SK-N-SH (cell line): Measurements from ENCODE around the gene CHERP. TPM values are rescaled to one million over a fixed set of nuclear protein-coding genes. Genes with fewer than 3 reads are reported as not detected.

ENCODE experiments used
- CTCF ChIA-PET: fragments of 300-600, 350-600 bp; formaldehyde crosslinking; extraction: SDS; loops from one replicate; lab custom pipeline; 2021; lab: Yijun Ruan, JAX
- POLR2A ChIA-PET: fragments of 350-600 bp; sonication (Branson Sonifier 250); formaldehyde crosslinking; extraction: SDS; loops from one replicate; lab custom pipeline; 2020; ENCODE audit warnings: antibody characterized with exemption, inconsistent platforms; lab: Yijun Ruan, JAX
- DNase-seq: peaks from one replicate; pipeline ENCODE4 v3.0.0; 2012
- H2AFZ ChIP-seq: fragments of 200-600 bp; sonication (generic); 2 replicates; pipeline ENCODE4 v1.8.1; 2016; ENCODE audit warnings: antibody characterized with exemption, mild to moderate bottlenecking, low read depth
- H3F3A ChIP-seq: fragments of 200-600 bp; sonication (generic); replicated peaks from 2 replicates; pipeline ENCODE3; 2016; ENCODE audit warnings: antibody characterized with exemption, mild to moderate bottlenecking; ENCODE audit not compliant: insufficient read depth
- H3K27ac ChIP-seq, 2 experiments: fragments of 200-500 bp in 1 of 2; fragments of 200-600 bp in 1 of 2; sonication (Bioruptor generic) in 1 of 2; sonication (generic), shearing (Covaris generic) in 1 of 2; 2 replicates each; pipeline versions ENCODE4 v1.5.1 to v1.6.1; 2014 to 2016; ENCODE audit warnings: low read depth in 2 of 2, inconsistent platforms in 1 of 2, low read length in 1 of 2, mild to moderate bottlenecking in 1 of 2, mixed read lengths in 1 of 2
- H3K27me3 ChIP-seq: fragments of 200-600 bp; sonication (generic), shearing (Covaris generic); 2 replicates; pipeline ENCODE4 v1.6.1; 2016; ENCODE audit warnings: mixed run types; ENCODE audit not compliant: insufficient read depth
- H3K36me3 ChIP-seq, 2 experiments: fragments of 200-500 bp in 1 of 2; fragments of 200-600 bp in 1 of 2; sonication (Bioruptor generic) in 1 of 2; sonication (generic) in 1 of 2; replicated peaks in 1 of 2; 2 replicates each; pipeline versions ENCODE3 to v1.5.1; 2014 to 2016; ENCODE audit warnings: low read length in 1 of 2, mild to moderate bottlenecking in 1 of 2; ENCODE audit not compliant: insufficient read depth in 2 of 2, control insufficient read depth in 1 of 2
- H3K4me1 ChIP-seq, 2 experiments: fragments of 200-500 bp in 1 of 2; fragments of 200-600 bp in 1 of 2; sonication (Bioruptor generic) in 1 of 2; sonication (generic), shearing (Covaris generic) in 1 of 2; 2 replicates each; pipeline versions ENCODE4 v1.5.1 to v1.6.1; 2014 to 2016; ENCODE audit warnings: low read depth in 1 of 2, low read length in 1 of 2, mixed run types in 1 of 2; ENCODE audit not compliant: insufficient read depth in 2 of 2, control insufficient read depth in 1 of 2
- H3K4me2 ChIP-seq: fragments of 200-600 bp; sonication (generic), shearing (Covaris generic); 2 replicates; pipeline ENCODE4 v1.6.1; 2017; ENCODE audit warnings: mixed run types
- H3K4me3 ChIP-seq, 2 experiments: fragments of 200-500 bp in 1 of 2; fragments of 200-600 bp in 1 of 2; sonication (Bioruptor generic) in 1 of 2; sonication (generic), shearing (Covaris generic) in 1 of 2; 2 replicates each; pipeline versions ENCODE4 v1.5.1 to v1.8.1; 2014 to 2016; ENCODE audit warnings: low read depth in 2 of 2, inconsistent platforms in 1 of 2, low read length in 1 of 2, mild to moderate bottlenecking in 1 of 2, mixed read lengths in 1 of 2, moderate library complexity in 1 of 2
- H3K79me2 ChIP-seq: fragments of 200-600 bp; sonication (generic); 2 replicates; pipeline ENCODE4 v1.8.1; 2017; ENCODE audit warnings: mild to moderate bottlenecking; ENCODE audit not compliant: insufficient read depth
- H3K9ac ChIP-seq: fragments of 200-600 bp; sonication (generic); 2 replicates; pipeline ENCODE4 v1.6.1; 2017; ENCODE audit warnings: mixed run types
- H3K9me2 ChIP-seq: fragments of 200-600 bp; sonication (generic); 2 replicates; pipeline ENCODE4 v1.6.1; 2017; ENCODE audit warnings: mixed run types
- H3K9me3 ChIP-seq: fragments of 200-600 bp; sonication (generic); 2 replicates; pipeline ENCODE4 v1.6.1; 2017; ENCODE audit warnings: mixed run types, mild to moderate bottlenecking, moderate library complexity
- H4K20me1 ChIP-seq: fragments of 200-600 bp; sonication (generic); 2 replicates; pipeline ENCODE4 v1.6.1; 2017; ENCODE audit warnings: mild to moderate bottlenecking, mixed run types; ENCODE audit not compliant: insufficient read depth
- CTCF ChIP-seq: fragments of 200-600 bp; sonication (generic); IDR thresholded peaks from 2 replicates; pipeline ENCODE4 v1.6.1; 2017; ENCODE audit warnings: antibody characterized with exemption, mild to moderate bottlenecking, moderate library complexity
- ELF1 ChIP-seq: IDR thresholded peaks from 2 replicates; pipeline ENCODE4 v1.4.0; 2012
- EP300 ChIP-seq, 2 experiments: IDR thresholded peaks; 2 replicates each; pipeline versions ENCODE4 v1.4.0 to v1.6.1; 2012; ENCODE audit warnings: borderline replicate concordance in 1 of 2, low read depth in 1 of 2, low read length in 1 of 2
- EZH2phosphoT487 ChIP-seq: fragments of 200-600 bp; sonication (generic); IDR thresholded peaks from 2 replicates; pipeline ENCODE4 v1.6.1; 2017; ENCODE audit warnings: low read depth, mixed run types, mild to moderate bottlenecking, antibody characterized with exemption, moderate library complexity, borderline replicate concordance
- FOSL2 ChIP-seq: IDR thresholded peaks from 2 replicates; pipeline ENCODE4 v1.4.0; 2012; ENCODE audit warnings: low read depth, mild to moderate bottlenecking, moderate library complexity, borderline replicate concordance
- GABPA ChIP-seq: IDR thresholded peaks from 2 replicates; pipeline ENCODE4 v1.4.0; 2012; ENCODE audit warnings: low read depth, mild to moderate bottlenecking
- GATA2 ChIP-seq: sonication (generic); formaldehyde crosslinking; IDR thresholded peaks from 2 replicates; pipeline ENCODE4 v1.5.0; 2020; ENCODE audit warnings: mild to moderate bottlenecking, missing genetic modification reagents
- NFIC ChIP-seq: IDR thresholded peaks from 2 replicates; pipeline ENCODE4 v1.4.0; 2012; ENCODE audit warnings: borderline replicate concordance
- POLR2AphosphoS5 ChIP-seq: IDR thresholded peaks from 2 replicates; pipeline ENCODE4 v1.6.1; 2012; ENCODE audit warnings: low read depth, low read length
- RAD21 ChIP-seq: IDR thresholded peaks from 2 replicates; pipeline ENCODE4 v1.6.1; 2012; ENCODE audit warnings: mild to moderate bottlenecking, low read length
- RXRA ChIP-seq: IDR thresholded peaks from 2 replicates; pipeline ENCODE4 v1.4.0; 2012; ENCODE audit warnings: low read depth, mild to moderate bottlenecking, borderline replicate concordance
- SMC3 ChIP-seq: IDR thresholded peaks from 2 replicates; pipeline ENCODE4 v1.6.1; 2012; ENCODE audit warnings: low read depth, low read length, improper control_type of control experiment
- TCF12 ChIP-seq: IDR thresholded peaks from 2 replicates; pipeline ENCODE4 v1.4.0; 2012
- TEAD4 ChIP-seq: IDR thresholded peaks from 2 replicates; pipeline ENCODE4 v1.4.0; 2012; ENCODE audit warnings: mild to moderate bottlenecking, borderline replicate concordance; ENCODE audit not compliant: insufficient read depth
- YY1 ChIP-seq: IDR thresholded peaks from 2 replicates; pipeline ENCODE4 v1.4.0; 2012; ENCODE audit warnings: low read depth, mild to moderate bottlenecking
- WGBS: methylation state at CpG from one replicate; pipeline ENCODE4 v1.1.6; 2017; ENCODE audit warnings: low lambda C conversion rate; 5-methylcytosine and 5-hydroxymethylcytosine counted together
- polyA plus RNA-seq, 3 experiments: library from polyadenylated mRNA; depleted of rRNA; stranded (reverse); fragments of >200 nt; gene quantifications; 2 replicates each; pipeline ENCODE4 v1.2.3, GENCODE V29; 2012
- TF ChIP-seq, protein P1 (sequence below): fragments of 150-350 bp; IDR thresholded peaks from 2 replicates; pipeline ENCODE4 v1.6.1; 2016; ENCODE audit warnings: mild to moderate bottlenecking, low read depth, low read length

The CHERP gene
- polyA plus RNA-seq, 1 of the 3 experiments (the other 2 are of a cell fraction) = 16.8 TPM

DNA sequence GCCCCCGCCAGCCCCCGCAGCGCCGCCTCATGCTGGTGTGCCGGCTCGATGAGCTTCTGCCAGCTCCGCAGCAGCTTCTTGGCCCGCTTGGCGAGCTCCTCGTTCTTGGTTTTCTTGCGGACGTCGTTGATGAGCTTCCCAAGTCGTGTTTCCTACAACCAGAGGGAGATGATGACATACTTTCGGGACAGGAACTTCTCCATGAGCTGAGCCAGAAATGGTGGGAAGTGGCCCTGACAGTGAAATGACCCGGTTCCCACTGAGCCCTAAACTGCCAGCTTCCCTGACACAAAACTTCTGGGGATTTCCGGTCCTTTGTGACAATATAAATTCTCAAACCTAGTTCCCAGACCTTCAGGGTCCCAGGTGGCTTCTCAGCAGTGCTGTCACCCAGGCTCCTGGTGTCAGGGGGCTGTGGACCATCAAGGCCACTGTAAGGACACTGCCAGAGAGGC is 35.3 kb upstream of the CHERP start:
- Histone ChIP-seq H3K9me3 (no peaks in the 10 kb centered on the region), H3K36me3 (peaks cover 17 to 48% of the 10 kb centered on the region in 2 experiments), H3K27ac (no peak overlapping the region), H3K4me3 (no peak overlapping the region), H4K20me1 (peaks cover 86% of the 10 kb centered on the region), H3F3A (no peaks in the 10 kb centered on the region), H3K27me3 (no peaks in the 10 kb centered on the region), H3K9me2 (no peaks in the 10 kb centered on the region), H3K79me2 (peaks cover 98% of the 10 kb centered on the region), H2AFZ (no peak overlapping the region), H3K4me2 (no peak overlapping the region), H3K9ac (no peak overlapping the region), H3K4me1 (peaks cover 10 to 40% of the 10 kb centered on the region in 2 experiments; a peak in 3 of 4 replicates)
- no peak for DNase-seq
- POLR2A ChIA-PET = no interaction called here
- 87% methylated on average over 16 of the region's 17 CpGs for WGBS
- CTCF ChIA-PET = interaction anchor here (1.2 kb wide), 1 partner anchor 10 kb away, joined by 6 read pairs; no protein-coding TSS in a partner anchor
- TF ChIP-seq TCF12 (no peak), FOSL2 (no peak), TEAD4 (no peak), GATA2 (CRISPR knock-in tag) (no peak), ELF1 (no peak), EZH2phosphoT487 (no peak), POLR2AphosphoS5 (no peak), YY1 (no peak), NFIC (no peak), CTCF (no peak), RAD21 (no peak)
- TF ChIP-seq, protein P1, sequence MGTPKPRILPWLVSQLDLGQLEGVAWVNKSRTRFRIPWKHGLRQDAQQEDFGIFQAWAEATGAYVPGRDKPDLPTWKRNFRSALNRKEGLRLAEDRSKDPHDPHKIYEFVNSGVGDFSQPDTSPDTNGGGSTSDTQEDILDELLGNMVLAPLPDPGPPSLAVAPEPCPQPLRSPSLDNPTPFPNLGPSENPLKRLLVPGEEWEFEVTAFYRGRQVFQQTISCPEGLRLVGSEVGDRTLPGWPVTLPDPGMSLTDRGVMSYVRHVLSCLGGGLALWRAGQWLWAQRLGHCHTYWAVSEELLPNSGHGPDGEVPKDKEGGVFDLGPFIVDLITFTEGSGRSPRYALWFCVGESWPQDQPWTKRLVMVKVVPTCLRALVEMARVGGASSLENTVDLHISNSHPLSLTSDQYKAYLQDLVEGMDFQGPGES = no peak

- Histone ChIP-seq H3K4me1 (peaks cover 10 to 34% of the 10 kb centered on the region in 2 experiments; a peak in 3 of 4 replicates), H3K27me3 (no peaks in the 10 kb centered on the region), H3K4me3 (no peak overlapping the region), H3K36me3 (peaks cover 17 to 48% of the 10 kb centered on the region in 2 experiments), H4K20me1 (peaks cover 80% of the 10 kb centered on the region), H3K9me3 (no peaks in the 10 kb centered on the region), H3K27ac (no peak overlapping the region; a peak in 1 of 4 replicates), H2AFZ (no peak overlapping the region), H3K9me2 (no peaks in the 10 kb centered on the region), H3K79me2 (peaks cover 95% of the 10 kb centered on the region), H3K4me2 (no peak overlapping the region), H3K9ac (no peak overlapping the region), H3F3A (no peaks in the 10 kb centered on the region)
- WGBS = 96% methylated on average over 22 of the region's 52 CpGs
- ChIA-PET CTCF (interaction anchor here (1.2 kb wide), 1 partner anchor 11 kb away, joined by 6 read pairs; no protein-coding TSS in a partner anchor), POLR2A (no interaction called here)
- no peak for DNase-seq
- TF ChIP-seq NFIC = no peak
- no peak for TF ChIP-seq RAD21
- TF ChIP-seq RXRA = no peak
- no peak for TF ChIP-seq SMC3
- TF ChIP-seq EP300 (IDR thresholded peaks at IDR 0.05; ENCODE audit: borderline replicate concordance in 1 of 2, low read depth in 1 of 2, low read length in 1 of 2) = no peak
- TF ChIP-seq GABPA = no peak
These were observed 34.7 kb upstream of the CHERP start for GRCh38 chr19:16576690-16577530.
